GM12874 (cell line): ENCODE measurements around the gene CDHR3.

Source experiments
- CTCF ChIP-seq: IDR thresholded peaks from 2 replicates; pipeline ENCODE4 v1.5.1; 2011; ENCODE audit warnings: low read depth, mild to moderate bottlenecking, control low read depth, low read length, moderate library complexity; ENCODE audit not compliant: insufficient read depth

The CDHR3 gene

GRCh38 chr7:105963038-105963667 is at the start of gene CDHR3:
TSS of gene CDHR3 (plus strand) at chr7:105963264. CDS start at chr7:105963319, 55 bp downstream.
- no peak for TF ChIP-seq CTCF

- TF ChIP-seq CTCF = no peak
Observed at GRCh38 chr7:105913947-105914346, 49.1 kb upstream of the CDHR3 start.

GRCh38 chr7:105916603-105917002 is 46.5 kb upstream of the CDHR3 start:
- no peak for TF ChIP-seq CTCF

- no peak for TF ChIP-seq CTCF
Observed at GRCh38 chr7:105917659-105918058, 45.4 kb upstream of the CDHR3 start.

GRCh38 chr7:105920766-105921165 is 42.3 kb upstream of the CDHR3 start:
- no peak for TF ChIP-seq CTCF

DNA sequence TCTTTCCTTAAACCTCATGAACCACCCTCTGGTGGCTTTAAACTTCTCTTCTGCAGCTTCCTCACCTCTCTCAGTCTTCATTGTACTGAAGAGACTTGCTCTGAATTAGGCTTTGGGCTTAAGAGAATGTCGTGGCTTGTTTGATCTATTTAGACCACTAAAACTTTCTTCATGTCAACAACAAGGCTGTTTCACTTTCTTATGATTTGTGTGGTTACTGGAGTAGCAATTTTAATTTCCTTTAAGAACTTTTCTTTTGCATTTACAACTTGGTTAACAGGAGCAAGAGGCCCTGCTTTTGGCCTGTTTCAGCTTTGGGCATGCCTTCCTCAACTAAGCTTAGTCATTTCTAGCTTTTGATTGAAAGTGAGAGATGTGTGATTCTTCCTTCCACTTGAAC is 38.1 kb upstream of the CDHR3 start:
- TF ChIP-seq CTCF = no peak

DNA sequence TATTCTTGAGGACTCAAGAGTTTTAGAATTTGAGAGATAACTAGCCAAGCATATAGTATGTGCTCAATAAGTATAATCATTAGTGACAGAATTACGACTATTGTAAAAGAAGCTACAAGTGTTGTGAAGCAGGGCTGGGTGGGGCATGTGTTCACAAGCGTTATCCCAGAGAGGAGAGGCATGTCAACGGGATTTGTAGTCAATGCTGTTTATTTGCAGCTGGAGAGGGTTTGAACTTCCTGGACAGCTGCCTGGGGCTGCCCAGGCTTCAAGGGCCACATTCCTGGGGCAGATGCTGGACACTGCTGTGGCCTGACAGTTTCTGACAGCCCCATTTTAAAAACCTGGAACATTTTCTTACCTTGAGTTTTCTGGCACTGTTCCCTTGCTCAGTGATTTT is 36.9 kb upstream of the CDHR3 start:
- TF ChIP-seq CTCF = no peak
